GM19025 (cell line): ENCODE results near the gene PIGL.
"Not testable (repeated sequence)": the region's sequence is repeated elsewhere in the genome, so short reads cannot be mapped to it uniquely, and the experiment has no call there.

ENCODE experiments used
- ATAC-seq: cut with Tn5 transposase; IDR thresholded peaks from one replicate; pipeline ENCODE4 v1.9.1; 2021; ENCODE audit warnings: mild to moderate bottlenecking, low read depth, moderate library complexity; ENCODE audit not compliant: unreplicated experiment

PIGL gene

DNA sequence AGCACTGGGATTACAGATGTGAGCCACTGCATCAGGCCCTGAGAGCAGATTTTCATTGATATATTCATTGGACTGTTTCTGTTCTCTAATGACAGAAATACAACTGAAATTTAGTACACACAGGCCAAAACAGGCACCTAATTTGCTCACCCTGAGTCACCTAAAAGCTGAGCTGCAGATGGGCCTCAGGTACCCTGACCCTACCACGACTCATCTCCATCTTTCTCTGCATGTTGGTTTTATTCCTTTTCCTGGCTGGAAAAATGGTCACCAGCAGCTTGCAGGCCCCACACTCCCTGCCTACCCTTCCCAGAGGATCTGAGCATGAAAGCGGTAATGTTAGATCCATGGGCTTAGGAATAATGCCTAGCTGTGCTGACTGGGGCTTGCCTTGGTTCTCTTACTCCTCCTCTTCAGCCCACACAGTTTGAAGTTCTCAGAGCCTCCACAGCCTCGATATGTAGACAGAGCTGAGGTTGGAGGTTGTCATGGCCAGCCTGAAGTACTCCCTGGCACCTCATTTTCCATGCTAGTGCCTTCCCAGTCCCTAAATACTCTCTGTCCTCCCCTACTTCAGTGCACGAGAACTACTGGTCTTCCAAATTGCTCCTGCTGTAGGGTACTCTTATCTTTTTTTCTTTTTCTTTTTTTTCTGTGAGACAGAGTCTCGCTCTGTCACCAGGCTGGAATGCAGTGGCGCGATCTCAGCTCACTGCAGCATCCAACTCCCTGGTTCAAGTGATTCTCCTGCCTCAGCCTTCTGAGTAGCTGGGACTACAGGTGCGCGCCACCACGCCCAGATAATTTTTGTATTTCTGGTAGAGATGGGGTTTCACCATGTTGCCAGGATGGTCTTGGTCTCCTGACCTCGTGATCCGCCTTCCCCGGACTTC is 85.2 kb downstream of the PIGL start:
- ATAC-seq, result no peak

DNA sequence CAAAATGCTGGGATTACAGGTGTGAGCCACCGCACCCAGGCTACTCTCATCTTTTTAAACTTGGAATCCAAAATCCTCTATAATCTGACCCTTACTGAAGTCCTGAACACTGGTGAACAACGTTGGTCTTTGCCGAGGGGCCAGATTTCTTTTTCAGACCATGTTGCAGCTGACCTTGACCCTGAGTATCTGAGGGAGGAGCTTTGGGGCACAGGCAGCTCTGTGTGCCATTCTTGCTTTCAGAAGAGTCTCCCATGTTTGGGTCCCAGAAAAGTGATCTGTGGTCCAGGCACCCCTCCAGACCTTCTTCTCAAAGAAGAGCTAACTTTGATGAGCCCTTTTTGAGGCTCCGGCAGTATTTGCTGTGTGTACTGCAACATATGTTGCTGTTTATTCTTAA is 85.8 kb downstream of the PIGL start:
- ATAC-seq, result no peak

DNA sequence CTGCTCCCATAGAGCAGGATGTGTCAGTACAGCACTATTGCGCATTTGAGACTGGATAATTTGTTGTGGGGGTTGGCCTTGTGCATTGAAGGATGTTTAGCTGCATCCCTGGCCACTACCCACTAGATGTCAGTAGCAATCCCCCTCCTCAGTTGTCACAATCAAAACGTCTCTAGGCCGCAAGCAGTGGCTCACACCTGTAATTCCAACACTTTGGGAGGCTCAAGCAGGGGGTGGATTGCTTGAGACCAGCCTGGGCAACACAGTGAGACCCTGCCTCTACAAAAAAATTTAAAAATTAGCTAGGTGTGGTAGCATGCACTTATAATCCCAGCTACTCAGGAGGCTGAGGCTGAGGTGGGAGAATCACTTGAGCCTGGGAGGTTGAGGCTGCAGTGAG is 87.8 kb downstream of the PIGL start:
- ATAC-seq, result no peak

DNA sequence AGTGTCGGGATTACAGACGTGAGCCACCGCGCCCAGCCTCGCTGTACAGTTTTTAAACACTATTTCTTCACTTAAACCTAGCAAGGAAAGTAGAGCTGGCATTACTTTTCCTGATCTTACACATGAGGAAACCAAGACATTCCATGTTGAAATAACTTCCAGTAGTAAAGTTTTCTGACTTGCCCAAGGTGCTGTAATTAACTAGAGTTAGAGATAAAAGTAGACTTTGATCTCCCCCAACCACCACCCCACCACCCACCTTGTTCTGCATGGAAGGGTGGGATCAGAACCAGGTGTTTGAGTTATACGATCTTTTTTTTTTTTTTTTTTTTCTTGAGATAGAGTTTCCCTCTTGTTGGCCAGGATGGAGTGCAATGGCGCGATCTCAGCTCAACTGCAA is 89.2 kb downstream of the PIGL start:
- no peak for ATAC-seq

DNA sequence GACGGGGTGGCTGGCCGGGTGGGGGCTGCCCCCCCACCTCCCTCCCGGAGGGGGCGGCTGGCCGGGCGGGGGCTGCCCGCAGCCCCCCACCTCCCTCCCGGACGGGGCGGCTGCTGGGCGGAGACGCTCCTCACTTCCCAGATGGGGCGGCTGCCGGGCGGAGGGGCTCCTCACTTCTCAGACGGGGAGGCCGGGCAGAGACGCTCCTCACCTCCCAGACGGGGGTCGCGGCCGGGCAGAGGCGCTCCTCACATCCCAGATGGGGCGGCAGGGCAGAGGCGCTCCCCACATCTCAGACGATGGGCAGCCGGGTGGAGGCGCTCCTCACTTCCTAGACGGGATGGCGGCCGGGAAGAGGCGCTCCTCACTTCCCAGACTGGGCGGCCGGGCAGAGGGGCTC is 95.1 kb downstream of the PIGL start:
- ATAC-seq, result not testable (repeated sequence)

DNA sequence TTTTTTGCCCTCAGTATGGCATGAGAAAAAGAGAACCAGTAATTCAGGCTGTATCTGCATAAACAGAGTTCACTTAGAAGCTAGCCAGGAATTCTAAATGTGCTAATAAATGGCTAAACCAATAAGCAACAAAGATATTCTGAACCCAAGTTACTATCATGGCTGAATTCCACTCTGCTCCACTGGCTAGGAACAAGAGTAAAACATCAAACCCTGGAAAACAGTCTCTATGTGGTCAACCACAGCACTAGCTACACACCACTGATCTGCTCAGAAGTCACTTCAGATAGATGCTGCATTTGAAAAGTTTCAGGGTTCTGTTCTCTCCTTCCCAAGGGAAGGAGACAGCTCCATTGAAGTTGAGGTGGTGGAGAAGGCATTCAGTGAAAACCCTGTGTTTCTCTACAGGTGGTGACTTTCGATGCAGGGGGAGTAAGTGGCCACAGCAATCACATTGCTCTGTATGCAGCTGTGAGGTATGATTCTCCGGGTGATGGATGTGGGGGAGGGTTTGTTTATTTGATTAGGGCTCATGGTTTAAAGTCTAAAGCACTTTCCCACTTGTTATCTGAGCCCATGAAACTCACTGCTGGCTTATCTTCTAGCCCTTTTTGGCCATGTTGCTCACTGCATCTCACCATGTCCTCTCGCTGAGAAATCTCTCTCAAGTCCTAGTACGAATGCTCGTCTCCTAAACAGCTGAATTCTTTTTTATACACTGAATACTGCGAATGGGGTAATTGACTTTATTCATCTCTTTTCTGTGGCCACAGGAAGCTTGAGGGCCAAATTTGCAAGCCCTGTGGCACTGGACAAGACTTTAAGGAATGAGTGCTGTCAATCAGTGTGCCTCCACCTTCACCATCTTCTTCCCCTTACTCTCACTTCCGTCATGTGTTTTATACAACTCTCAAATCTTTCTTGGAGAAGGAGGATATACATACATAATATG is 96.4 kb downstream of the PIGL start:
- no peak for ATAC-seq

DNA sequence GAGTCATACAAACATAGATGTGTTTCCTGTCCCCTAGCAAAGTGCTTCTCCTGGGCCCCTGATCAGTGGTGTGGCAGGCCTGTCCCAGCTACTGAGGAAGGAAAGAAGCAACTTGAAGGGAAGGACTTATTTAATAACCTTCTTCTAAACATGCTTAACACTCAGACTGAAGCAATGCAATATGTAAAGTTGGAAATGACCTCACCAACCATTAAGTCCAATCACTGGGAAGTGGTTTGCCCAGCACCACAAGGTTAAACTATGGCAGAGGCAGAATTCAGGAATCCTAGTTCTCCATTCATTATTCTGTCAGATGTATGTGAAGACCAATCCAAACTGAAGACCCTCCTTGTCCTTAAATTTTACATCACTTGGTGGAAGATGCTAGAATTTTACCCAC is 97.2 kb downstream of the PIGL start:
- ATAC-seq, result no peak

DNA sequence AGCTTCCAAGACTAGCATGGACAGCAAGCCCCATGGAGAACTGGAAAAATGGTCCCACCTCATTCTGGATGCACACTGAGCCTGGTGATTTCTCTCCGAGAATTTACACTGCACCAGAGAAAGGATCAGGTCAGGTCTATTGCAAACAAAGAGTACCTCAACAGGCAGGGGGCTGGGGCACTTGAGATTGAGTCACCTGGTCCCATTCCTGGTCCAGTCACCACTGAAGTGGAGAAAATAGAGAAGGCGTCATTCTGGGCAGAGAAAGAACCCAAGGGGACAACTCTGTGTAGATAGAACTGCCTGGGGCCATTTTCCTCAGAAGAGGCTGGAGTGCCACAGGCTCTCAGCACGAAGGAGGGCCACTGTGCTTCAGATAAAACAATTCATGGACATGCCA is 97.8 kb downstream of the PIGL start:
- no peak for ATAC-seq

DNA sequence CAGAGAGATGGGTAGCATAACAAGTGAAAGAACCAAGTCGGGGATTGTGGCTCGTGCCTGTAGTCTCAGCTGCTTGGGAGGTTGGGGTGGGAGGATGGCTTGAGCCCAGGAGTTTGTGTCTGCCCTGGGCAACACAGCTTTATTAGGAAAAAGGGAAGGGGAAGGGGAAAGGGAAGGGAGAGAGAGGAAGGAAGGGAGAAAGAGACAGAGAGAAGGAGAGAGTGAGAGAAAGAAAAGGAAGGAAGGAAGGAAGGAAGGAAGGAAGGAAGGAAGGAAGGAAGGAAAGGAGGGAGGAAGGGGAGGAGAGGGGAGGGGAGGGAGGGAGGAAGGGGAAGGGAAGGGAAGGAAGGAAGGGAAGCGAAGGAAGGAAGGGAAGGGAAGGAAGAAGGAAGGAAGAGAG is 103.0 kb downstream of the PIGL start:
- no peak for ATAC-seq

DNA sequence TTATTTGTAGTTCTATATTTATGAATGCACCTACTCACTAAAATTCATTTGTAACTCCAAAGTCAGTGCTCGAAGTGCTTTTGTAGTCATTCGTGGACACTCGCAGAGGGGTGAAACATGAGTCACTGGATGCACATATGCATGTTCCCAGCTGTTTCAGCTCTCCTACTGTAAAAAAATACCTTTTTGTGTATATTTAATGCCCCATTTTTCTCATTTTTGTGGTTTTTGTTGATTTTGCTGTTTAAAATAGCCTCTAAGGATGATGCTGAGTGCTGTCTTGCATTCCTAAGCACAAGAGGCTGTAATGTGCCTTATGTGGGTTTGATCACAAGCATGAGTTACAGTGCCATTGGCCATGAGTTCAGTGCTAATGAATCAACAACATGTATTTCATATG is 105.6 kb downstream of the PIGL start:
- no peak for ATAC-seq

DNA sequence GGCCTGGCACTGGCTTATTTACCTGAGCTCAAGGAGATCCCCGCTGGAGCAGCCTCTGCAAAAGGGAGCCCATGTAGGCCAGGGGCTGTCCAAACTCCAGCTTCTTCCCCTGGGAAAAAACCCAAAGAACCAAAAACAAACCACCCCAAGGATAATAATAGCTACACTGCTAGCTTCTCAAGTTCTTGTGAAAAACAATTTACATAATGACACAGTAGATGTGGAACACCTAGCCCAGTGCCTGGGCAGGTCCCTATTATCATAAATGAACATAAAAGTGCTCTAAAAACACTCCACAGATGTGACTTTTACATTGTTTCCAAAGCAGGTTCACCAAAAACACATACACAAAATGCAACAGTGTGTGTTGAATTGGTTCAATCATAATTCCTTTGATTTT is 109.0 kb downstream of the PIGL start:
- ATAC-seq, result no peak

DNA sequence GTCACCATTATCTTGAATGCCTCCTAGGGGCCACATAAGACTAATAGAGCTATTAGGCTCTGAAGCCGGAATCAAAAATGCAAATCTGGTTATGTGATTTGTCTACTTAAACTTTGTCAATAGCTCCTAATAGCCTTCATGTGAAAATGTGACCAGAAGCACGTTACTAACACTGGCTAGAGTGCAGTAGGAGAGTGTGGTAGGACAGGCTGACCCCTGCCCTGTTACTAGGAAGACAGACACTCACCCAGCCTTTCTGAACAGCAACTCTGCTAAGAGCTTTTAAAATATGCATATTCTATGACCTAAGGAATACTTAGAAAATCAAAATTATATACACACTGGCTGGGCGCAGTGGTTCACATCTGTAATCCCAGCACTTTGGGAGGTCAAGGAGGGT is 110.0 kb downstream of the PIGL start:
- no peak for ATAC-seq

DNA sequence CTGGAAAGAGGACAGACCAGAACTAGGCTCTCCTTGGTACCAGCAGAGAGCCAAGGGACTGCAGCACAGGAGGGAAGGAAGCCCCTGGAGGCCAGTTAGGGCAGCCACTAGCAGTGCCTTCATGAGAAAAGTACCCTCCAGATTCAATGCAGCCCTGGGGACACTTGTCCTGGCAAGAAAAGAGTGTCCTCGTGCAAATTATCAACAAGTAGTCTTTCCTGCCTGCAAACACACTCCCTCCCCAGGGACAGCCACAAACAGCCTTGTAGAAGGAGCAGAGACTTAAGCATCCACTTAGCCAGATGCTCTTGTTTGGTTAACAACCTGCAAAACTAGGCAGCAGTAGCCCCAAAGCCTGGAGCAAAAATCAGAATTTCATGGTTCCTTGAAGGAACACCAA is 112.0 kb downstream of the PIGL start:
- ATAC-seq, result no peak

DNA sequence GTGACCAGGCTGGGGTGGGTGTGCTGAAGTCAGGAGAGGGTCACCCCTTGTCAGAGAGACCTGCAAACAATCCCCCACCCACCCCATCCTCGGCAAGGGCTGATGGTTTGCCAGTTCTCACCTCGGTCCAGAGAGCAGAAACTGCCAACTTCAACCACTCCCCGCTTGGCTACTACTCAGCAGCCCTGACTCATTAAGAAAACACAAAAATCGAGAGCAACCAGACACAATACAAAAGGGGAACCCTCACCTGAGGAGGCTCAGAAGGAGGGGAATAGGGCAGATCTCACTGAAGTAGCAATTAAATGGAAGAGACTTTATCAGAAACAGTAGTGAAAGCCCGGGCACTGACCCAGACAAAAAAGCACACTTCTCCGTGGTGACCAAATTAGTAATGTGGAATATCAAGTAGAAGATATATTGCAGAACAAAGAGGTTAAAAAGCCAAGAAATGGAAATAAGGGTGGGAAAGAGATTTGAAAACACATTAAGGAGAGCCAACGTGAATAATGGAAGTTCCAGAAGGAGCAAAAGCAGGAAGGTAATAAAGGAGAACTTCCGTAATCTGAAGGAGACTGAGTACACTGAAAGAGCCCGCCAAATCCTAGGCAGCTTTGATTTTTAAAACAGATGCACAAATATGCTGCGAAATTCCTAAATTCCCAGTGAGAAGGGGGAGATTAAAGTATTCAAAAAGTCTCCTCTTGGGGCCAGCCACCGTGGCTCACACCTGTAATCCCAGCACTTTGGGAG is 112.7 kb downstream of the PIGL start:
- no peak for ATAC-seq

DNA sequence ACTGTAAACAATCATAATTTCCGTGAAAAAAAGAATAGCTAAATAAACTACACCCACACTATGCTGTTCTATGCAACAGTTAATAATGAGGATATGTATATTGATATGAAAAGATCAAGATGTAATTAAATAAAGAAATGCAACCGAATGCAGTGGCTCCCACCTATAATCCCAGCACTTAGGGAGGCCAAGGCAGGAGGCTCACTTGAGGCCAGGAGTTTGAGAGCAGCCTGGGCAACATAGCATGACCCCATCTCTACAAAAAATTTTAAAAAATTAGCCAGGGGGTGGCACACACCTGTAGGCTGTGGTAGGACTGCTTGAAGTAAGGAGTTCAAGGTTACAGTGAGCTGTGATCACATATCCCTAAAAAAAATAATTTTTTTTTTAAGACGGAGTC is 121.4 kb downstream of the PIGL start:
- no peak for ATAC-seq

DNA sequence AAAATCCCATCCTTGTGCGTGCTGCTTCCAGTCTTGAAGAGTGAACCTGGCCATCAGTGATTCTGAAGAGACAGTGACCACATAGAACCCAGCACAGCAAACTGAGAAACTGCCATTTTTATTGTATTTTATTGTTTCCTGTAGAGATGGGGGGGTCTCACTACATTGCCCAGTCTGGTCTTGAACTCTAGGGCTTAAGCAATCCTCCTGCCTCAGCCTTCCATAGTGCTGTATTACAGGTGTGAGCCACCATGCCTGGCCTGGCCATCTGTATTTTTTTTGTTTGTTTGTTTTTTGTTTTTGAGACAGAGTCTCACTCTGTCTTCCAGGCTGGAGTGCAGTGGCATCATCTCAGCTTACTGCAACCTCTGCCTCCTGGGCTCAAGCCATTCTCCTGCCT is 122.4 kb downstream of the PIGL start:
- no peak for ATAC-seq

DNA sequence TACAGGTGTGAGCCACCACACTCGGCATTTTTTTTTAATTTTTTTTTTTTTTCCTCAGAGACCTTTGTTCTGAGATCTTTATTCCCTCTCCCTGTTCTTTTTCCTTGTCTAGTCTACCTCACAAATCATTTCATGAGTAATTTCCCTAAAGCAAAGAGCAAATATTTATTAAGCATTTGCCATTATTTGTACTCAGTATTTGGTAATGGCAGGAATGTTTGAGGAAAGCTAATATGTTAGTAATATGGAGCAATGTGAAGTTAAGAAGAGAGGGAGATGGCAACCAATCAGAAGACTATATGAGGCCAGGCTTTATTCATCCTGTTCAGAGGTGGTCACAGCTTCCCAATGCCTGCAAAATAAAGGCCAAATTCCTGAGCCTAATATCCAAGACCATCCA is 122.9 kb downstream of the PIGL start:
- ATAC-seq, result no peak

DNA sequence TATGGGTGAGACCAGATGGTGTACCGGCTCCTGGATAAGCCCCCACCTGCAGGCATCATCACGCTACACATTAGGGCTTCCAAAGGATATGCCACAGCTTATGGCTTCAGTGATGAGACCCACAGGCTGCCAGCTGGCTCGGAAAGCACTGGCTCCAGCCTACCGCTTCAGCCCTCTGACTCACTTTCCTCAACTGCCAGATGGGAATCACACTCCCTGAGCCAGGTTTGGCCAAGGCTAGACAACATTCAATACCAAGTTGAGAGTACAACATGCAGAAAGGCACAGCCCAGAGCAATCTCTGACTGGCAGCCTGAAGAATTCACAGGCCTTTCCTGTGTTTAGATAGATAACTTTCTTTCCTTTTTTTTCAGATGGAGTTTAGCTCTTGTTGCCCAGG is 126.0 kb downstream of the PIGL start:
- no peak for ATAC-seq

DNA sequence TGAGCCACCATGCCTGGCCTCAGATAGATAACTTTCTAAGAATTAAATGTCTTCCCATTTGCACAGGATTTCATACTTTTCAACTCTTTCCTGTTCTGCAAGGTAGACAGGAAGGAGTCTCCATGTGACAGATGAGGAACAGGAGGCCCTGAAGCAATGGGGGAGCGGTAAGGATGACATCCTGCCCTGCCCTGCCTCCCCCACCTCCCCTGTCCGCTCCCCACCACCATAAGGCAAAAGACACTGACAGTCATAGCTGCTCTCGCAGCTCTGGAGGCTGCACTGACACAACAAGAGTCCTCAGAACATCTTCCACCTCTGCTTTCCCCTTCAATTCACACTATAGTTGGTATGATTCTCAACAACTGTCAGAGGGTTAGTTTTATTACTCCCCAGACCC is 126.6 kb downstream of the PIGL start:
- ATAC-seq, result no peak

DNA sequence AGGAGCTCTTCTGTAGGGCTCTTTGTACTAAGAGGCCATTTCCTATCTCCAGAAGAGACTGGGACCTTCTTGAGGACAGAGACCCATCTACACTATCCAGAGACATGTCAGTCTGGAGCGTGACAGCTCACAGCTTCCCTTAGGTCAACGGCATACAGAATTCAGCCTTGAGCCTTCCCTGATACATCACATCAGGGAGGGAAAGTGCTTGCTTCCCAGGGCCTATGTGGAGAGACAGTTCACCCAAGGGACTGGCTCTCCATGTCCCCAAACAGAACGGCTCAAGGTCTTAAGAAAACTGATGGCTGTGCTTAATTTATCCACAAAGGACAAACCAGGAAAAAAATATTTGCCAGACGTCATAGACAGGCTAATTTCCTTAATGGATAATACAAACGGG is 128.6 kb downstream of the PIGL start:
- no peak for ATAC-seq

DNA sequence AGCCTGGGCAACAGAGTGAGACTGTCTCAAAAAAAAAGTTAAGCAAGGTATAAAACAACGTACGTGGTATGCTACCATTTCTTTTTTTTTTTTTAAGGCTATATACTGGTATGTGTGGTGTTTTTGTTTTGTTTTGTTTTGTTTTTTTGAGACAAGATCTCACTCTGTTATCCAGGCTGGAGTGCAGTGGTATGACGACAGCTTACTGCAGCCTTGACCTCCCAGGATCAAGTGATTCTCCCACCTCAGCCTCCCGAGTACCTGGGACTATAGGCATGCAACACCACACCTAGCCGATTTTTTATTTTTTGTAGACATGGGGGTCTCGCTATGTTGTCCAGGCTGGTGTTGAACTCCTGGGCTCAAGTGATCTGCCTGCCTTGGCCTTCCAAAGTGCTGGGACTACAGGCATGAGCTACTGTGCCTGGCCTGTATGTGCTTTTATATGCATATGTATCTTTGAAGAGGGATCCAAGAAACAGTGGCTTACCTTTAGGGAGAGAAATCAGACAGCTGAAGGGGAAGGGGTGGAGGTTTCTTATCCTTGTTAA is 129.8 kb downstream of the PIGL start:
- ATAC-seq, result no peak
